GM12865 (cell line): ENCODE data around the gene DELE1.
"Not testable (repeated sequence)": the region's sequence is repeated elsewhere in the genome, so short reads cannot be mapped to it uniquely, and the experiment has no call there.

Experiments used
- DNase-seq: peaks from one replicate; pipeline ENCODE4 v3.0.0; 2010; ENCODE audit warnings: low read depth
- H3K4me3 ChIP-seq: 2 replicates; pipeline ENCODE4 v1.5.1; 2011; ENCODE audit warnings: mild to moderate bottlenecking, low read depth, low read length, control low read depth
- TF ChIP-seq, protein P1 (sequence below): IDR thresholded peaks from 2 replicates; pipeline ENCODE4 v1.5.1; 2011; ENCODE audit warnings: low read length, control low read depth, low read depth, inconsistent platforms; ENCODE audit not compliant: insufficient read depth; ENCODE audit errors: missing control alignments

DELE1 gene

GRCh38 chr5:141916522-141916921 lies 7.1 kb upstream of the DELE1 start:
- TF ChIP-seq, protein P1, sequence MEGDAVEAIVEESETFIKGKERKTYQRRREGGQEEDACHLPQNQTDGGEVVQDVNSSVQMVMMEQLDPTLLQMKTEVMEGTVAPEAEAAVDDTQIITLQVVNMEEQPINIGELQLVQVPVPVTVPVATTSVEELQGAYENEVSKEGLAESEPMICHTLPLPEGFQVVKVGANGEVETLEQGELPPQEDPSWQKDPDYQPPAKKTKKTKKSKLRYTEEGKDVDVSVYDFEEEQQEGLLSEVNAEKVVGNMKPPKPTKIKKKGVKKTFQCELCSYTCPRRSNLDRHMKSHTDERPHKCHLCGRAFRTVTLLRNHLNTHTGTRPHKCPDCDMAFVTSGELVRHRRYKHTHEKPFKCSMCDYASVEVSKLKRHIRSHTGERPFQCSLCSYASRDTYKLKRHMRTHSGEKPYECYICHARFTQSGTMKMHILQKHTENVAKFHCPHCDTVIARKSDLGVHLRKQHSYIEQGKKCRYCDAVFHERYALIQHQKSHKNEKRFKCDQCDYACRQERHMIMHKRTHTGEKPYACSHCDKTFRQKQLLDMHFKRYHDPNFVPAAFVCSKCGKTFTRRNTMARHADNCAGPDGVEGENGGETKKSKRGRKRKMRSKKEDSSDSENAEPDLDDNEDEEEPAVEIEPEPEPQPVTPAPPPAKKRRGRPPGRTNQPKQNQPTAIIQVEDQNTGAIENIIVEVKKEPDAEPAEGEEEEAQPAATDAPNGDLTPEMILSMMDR, result no peak
- DNase-seq, result no peak

GRCh38 chr5:141917760-141918159 lies 5.9 kb upstream of the DELE1 start:
- no peak overlapping the region for H3K4me3 ChIP-seq
- TF ChIP-seq, protein P1, result no peak
- DNase-seq, result no peak

More at GRCh38 chr5:141916522-141916921, 7.1 kb upstream of the DELE1 start:
- no peak overlapping the region for H3K4me3 ChIP-seq

DNA sequence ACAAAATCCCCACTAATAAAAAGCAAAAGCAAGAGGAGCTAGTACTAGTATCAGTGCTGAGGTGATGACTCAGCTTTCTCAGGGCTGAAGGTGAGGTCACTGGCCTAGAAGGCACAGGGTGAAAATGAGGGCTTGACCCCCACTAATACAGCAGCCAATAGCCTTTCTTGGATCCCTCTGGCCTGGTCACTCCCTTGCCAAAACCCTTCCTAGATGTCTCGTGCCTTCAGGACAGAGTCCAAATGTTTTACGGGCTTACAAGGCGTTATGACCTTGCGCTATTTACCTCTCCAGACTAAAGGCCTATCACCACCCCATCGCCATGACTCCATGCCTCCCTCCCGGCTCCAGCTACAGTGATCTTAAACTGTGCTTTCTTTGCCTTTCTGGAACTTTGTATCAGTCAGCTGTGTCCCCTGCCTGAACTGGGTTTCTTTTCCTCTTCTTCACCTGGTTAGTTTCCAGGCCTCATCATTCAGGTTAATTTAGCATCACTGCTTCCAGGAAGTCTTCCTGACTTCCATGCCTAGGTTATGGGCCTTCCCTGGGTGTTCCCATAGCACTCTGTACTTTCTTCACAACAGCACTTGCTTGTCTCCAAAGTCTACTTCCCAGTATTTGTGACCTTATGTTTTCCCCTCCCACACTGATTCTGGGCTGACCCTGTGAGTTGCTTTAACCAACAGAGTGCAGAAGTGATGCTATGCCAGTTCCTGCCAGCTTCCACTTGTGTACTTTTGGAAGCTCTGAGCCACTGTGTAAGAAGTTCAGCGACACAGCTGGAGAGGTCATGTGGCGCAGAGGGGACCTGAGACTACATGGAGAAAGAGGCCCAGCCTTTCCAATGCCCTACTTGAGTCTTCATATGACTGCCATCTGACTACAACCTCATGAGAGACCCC lies 4.2 kb upstream of the DELE1 start:
- no peak for DNase-seq
- no peak overlapping the region for H3K4me3 ChIP-seq
- TF ChIP-seq, protein P1, result no peak

DNA sequence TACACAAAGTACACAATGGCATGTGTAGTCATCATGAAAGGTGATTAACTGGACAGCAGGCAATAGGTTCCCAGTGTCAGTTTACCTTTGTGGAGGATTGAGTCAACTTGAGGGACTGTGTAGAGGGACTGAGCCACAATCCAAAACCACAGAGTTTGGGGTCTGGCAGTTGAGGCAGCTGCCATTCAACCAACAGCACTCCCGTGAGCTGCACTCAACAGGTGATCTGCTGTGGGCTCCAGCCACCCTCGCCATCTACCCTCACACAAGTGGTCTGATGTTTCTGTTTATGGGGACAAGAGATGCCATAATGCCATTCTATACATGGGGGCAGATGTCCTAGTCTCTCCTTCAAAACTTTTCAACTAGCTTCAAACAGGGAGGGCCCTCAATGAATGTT lies 2.9 kb upstream of the DELE1 start:
- no peak overlapping the region for H3K4me3 ChIP-seq
- no peak for DNase-seq
- TF ChIP-seq, protein P1, result no peak

- peak overlapping the region; percentile 80 for H3K4me3 ChIP-seq
- DNase-seq, result not testable (repeated sequence)
Measured at GRCh38 chr5:141922827-141923447, 734 bp upstream of the DELE1 start.

DNA sequence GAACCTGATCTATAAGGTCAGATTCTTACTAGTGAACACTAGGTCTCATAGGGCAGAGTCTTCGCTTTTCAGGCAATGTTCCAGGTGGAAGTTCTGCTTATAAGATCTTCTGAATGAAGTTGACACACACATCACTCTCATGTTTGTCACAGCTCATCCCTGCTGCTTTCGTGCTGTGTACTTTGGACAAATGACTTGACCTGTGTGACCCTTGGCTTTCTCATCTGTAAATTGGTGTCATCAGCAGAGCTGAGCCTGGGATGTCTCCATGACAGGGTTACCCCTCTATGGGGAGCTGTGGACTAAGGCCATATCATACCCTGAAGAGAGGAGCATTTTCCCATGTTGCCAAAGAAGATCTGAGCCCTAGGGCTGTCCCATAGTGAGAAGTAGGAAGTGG lies 2.8 kb downstream of the DELE1 start:
- no peak for DNase-seq
- TF ChIP-seq, protein P1, result no peak

DNA sequence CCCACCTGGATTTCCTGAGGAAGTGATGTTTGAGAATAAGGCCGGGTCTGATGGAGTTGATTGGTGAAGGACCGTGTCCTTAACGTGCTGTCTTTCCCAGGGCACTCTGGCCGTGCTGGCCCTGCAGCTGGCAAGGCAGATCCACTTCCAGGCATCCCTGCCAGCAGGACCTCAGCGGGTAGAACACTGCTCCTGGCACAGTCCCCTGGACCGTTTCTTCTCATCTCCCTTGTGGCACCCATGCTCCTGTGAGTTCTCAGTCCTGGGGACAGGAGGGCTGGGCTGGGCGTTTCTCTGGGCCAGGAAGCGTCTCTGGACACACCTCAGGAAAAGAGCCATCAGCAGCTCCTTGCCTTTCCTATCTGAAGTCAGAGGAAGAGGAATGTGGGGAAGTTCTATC lies 4.4 kb downstream of the DELE1 start:
- no peak overlapping the region for H3K4me3 ChIP-seq
- TF ChIP-seq, protein P1, result no peak
- no peak for DNase-seq

More for the DNA sequence above, 2.8 kb downstream of the DELE1 start:
- H3K4me3 ChIP-seq, result no peak overlapping the region
